Breast epithelium (tissue), 4 donors: Measurements from ENCODE around the gene RNF8. TPM values are rescaled to one million over a fixed set of nuclear protein-coding genes. Genes with fewer than 3 reads are reported as not detected.
A peak's percentile ranks its signal among the peaks of the same experiment; 100 is the strongest.

Experiments used
- DNase-seq, 2 donors: peaks; one replicate each; pipeline ENCODE4 v3.0.0-alpha.2; 2019; ENCODE audit warnings: low spot score in 2 of 2
- H3K27ac ChIP-seq, 2 donors: fragments of 200-600 bp; sonication (generic) in 1 of 2; one replicate each; pipeline ENCODE4 v1.5.1; 2016 to 2019; ENCODE audit warnings: mild to moderate bottlenecking in 1 of 2
- H3K27me3 ChIP-seq, 2 donors: fragments of 200-600 bp; sonication (generic) in 1 of 2; one replicate each; pipeline versions ENCODE4 v1.5.1 to v1.6.0; 2017 to 2019; ENCODE audit warnings: control low read depth in 1 of 2, mild to moderate bottlenecking in 1 of 2
- H3K36me3 ChIP-seq: fragments of 200-600 bp; one replicate; pipeline ENCODE4 v1.5.1; 2019
- H3K4me1 ChIP-seq, 2 donors: fragments of 200-600 bp; sonication (generic); one replicate each; pipeline ENCODE4 v1.5.1; 2016 to 2019; ENCODE audit warnings: control low read depth in 1 of 2
- H3K4me3 ChIP-seq, 3 donors: fragments of 200-600 bp; sonication (generic); 1 replicate in 2 of 3; 2 replicates in 1 of 3; pipeline ENCODE4 v1.5.1; 2016 to 2019; ENCODE audit warnings: mild to moderate bottlenecking in 3 of 3, moderate library complexity in 2 of 3
- H3K9me3 ChIP-seq, 2 donors: fragments of 200-600 bp; sonication (generic) in 1 of 2; one replicate each; pipeline ENCODE4 v1.5.1; 2016 to 2019; ENCODE audit warnings: control low read depth in 1 of 2
- POLR2A ChIP-seq: fragments of 450-650 bp; IDR thresholded peaks from one replicate; pipeline ENCODE4 v1.6.1; 2016; ENCODE audit warnings: antibody characterized with exemption, mild to moderate bottlenecking, moderate library complexity
- POLR2AphosphoS5 ChIP-seq, 3 donors: sonication (generic); formaldehyde crosslinking; IDR thresholded peaks; one replicate each; pipeline ENCODE4 v1.6.1; 2017; ENCODE audit warnings: antibody characterized with exemption in 3 of 3
- intact Hi-C: fragments of 100-400 bp; cut with DNase I; formaldehyde crosslinking; loops from one replicate; pipeline ENCODE4 v1.15.1; 2023; ENCODE audit warnings: low total_unique reads
- total RNA-seq, 3 donors: library from RNA; depleted of rRNA; stranded (reverse); fragments of >200 nt; gene quantifications; one replicate each; pipeline ENCODE4 v1.1.0, GENCODE V29; 2016
- TF ChIP-seq, protein P1 (sequence below), 3 donors: fragments of 450-650 bp; IDR thresholded peaks; one replicate each; pipeline ENCODE4 v1.5.1; 2016 to 2017; ENCODE audit warnings: antibody characterized with exemption in 3 of 3, mild to moderate bottlenecking in 3 of 3, moderate library complexity in 3 of 3

Gene RNF8
- total RNA-seq, 3 donors from 2014 or later: 7.8 to 16.0 (median 12.8) TPM

DNA sequence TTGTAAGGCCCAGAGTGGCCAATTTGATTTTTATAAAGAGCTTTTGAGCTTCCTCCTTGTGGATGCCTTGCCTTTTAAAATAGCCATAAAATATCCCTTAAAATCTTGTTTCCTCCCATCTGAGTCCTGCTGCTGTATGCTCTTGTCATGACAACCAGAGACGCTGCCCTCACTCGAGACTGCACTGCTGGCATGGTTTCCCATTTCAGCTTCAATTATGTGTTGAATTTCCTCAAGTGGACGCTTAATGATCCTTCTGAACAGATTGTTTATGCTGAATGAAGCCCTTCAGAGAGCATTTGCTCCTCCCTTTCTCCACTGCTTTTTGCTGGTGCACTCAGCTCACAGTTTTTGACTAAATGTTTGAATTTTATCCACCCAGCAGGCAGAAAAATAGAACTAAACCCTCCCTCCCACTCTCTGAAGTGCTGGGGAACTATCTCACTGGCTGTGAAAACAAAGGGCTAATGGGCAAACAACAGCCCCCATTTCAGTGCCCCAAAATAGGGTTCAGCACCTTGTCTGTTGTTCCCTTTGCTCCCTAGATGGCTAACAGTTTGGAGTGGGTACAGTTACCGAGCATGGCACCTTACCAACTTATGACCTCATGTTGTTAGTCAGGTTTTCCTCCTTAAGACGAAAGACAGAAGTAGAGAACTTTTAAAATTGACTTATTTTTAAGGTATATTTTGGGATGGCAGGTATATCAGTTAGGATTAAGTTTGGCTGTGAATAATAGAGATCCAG lies 45.5 kb upstream of the RNF8 start:
- no peaks in the 10 kb centered on the region for H3K27me3 ChIP-seq
- no peaks in the 10 kb centered on the region for H3K36me3 ChIP-seq
- DNase-seq: no peak
- no peaks in the 10 kb centered on the region for H3K9me3 ChIP-seq
- no peak for TF ChIP-seq POLR2A
- TF ChIP-seq POLR2AphosphoS5 (IDR thresholded peaks at IDR 0.05): no peak
- TF ChIP-seq, protein P1, sequence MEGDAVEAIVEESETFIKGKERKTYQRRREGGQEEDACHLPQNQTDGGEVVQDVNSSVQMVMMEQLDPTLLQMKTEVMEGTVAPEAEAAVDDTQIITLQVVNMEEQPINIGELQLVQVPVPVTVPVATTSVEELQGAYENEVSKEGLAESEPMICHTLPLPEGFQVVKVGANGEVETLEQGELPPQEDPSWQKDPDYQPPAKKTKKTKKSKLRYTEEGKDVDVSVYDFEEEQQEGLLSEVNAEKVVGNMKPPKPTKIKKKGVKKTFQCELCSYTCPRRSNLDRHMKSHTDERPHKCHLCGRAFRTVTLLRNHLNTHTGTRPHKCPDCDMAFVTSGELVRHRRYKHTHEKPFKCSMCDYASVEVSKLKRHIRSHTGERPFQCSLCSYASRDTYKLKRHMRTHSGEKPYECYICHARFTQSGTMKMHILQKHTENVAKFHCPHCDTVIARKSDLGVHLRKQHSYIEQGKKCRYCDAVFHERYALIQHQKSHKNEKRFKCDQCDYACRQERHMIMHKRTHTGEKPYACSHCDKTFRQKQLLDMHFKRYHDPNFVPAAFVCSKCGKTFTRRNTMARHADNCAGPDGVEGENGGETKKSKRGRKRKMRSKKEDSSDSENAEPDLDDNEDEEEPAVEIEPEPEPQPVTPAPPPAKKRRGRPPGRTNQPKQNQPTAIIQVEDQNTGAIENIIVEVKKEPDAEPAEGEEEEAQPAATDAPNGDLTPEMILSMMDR (IDR thresholded peaks at IDR 0.05): no peak
- H3K4me1 ChIP-seq: no peaks in the 10 kb centered on the region
- peak overlapping the region; percentile 45 to 59 for H3K27ac ChIP-seq
- intact Hi-C loops: no loop called here
- H3K4me3 ChIP-seq: no peak overlapping the region

DNA sequence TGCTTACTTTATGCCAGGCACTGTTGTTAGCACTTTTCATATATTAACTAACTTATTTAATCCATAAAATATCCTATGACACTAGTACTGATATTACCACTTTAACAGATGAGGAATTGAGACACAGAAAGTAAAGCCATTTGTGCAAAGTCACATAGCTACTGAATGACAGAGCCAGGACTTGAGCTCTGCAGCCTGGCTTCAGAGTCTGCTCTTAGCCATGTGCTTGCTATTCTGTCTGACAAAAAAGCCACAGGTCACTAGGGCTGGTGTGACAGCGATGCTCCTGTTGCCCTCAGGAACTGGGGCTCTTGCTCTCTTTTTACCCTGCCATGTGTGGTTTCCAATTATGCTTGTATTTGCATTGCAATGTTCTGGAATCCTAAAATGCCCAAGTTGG lies 44.7 kb upstream of the RNF8 start:
- TF ChIP-seq, protein P1 (IDR thresholded peaks at IDR 0.05): no peak
- TF ChIP-seq POLR2AphosphoS5 (IDR thresholded peaks at IDR 0.05) (no peak), POLR2A (no peak)
- no peaks in the 10 kb centered on the region for H3K27me3 ChIP-seq
- H3K4me3 ChIP-seq: no peak overlapping the region
- H3K9me3 ChIP-seq: no peaks in the 10 kb centered on the region
- no peak for DNase-seq
- no peaks in the 10 kb centered on the region for H3K36me3 ChIP-seq
- H3K4me1 ChIP-seq: no peaks in the 10 kb centered on the region
- intact Hi-C loops: no loop called here
- H3K27ac ChIP-seq: no peak overlapping the region

DNA sequence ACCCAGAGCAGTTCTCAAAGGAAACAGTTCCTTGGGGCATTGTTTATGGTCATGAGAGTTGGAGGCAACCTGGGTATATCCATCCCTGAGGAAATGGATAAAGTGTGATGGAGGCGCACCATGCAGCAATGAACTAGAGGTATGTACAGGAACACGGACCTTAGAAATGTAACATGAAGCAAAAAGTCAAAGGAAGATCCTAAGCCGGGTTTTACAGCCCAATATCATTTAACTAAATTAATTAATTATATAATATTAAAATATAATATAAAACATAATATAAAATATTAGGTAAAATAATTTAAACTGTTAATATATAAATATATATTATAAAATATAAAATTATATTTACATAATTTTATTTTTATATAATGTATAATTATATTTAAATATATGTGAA lies 44.1 kb upstream of the RNF8 start:
- Histone ChIP-seq H3K4me3 (no peak overlapping the region), H3K4me1 (no peaks in the 10 kb centered on the region), H3K27ac (no peak overlapping the region), H3K9me3 (no peaks in the 10 kb centered on the region), H3K27me3 (no peaks in the 10 kb centered on the region), H3K36me3 (no peaks in the 10 kb centered on the region)
- intact Hi-C loops: no loop called here
- TF ChIP-seq POLR2AphosphoS5 (IDR thresholded peaks at IDR 0.05) (no peak), POLR2A (no peak)
- TF ChIP-seq, protein P1 (IDR thresholded peaks at IDR 0.05): no peak
- no peak for DNase-seq

DNA sequence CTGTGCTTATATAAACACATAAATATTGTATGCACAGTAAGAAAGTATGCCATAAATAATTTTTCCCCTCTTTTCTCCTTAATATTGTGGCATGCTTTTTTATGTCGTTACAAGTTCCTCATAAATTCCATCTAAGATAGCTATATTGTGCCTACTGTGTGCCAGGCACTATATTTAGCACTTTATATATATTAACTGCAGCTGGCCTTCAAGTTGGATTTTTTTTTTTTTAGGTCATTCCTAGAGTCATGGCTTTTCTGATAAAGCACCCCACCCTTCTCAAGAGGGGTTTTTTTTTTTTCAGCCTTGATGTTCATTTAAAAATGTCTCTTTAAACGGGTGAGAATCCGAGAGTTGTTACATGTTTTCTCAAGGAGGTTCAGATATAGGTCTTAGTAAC lies 42.8 kb upstream of the RNF8 start:
- H3K27ac ChIP-seq: no peak overlapping the region
- H3K27me3 ChIP-seq: no peaks in the 10 kb centered on the region
- H3K36me3 ChIP-seq: no peaks in the 10 kb centered on the region
- intact Hi-C loops: no loop called here
- H3K4me1 ChIP-seq: no peaks in the 10 kb centered on the region
- no peak overlapping the region for H3K4me3 ChIP-seq
- no peaks in the 10 kb centered on the region for H3K9me3 ChIP-seq
- no peak for DNase-seq
- no peak for TF ChIP-seq POLR2AphosphoS5 (IDR thresholded peaks at IDR 0.05)
- TF ChIP-seq POLR2A: no peak
- TF ChIP-seq, protein P1 (IDR thresholded peaks at IDR 0.05): no peak

DNA sequence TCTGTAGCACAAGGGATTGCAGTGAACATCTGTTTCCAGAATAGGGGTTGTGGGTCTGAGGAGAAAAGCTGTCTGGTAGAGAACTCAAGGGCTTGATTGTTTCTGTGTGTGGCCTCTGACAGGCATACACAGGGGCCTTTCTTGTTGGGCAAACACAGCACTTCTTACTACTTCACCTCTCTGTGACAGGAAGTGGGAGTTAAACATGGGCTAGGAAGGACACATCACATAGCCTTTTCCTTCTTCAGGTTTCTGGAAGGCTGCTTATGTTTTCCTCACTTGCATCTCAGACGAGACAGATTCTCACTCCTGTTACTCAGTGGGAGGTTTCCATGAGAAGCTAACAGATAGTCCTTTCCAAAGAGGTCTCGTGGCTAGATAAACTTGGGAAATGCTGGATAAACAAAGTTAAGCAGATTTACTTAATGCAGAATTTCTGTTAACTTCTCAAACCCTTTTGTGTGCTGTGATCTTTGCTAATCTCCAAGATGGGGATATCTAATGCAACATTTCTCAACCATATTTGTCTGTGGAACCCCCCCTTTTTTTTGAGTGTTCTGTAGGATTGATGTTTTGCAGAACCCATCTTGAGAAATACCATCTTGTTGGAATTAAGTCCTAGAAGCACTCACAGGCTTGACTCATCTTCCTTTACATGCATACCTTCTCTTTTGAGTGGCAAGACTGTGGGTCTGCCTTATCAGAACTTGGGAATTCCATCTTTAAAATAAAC lies 41.9 kb upstream of the RNF8 start:
- intact Hi-C loops: no loop called here
- Histone ChIP-seq H3K27ac (no peak overlapping the region), H3K36me3 (no peaks in the 10 kb centered on the region), H3K4me1 (no peaks in the 10 kb centered on the region), H3K9me3 (no peaks in the 10 kb centered on the region), H3K27me3 (no peaks in the 10 kb centered on the region), H3K4me3 (no peak overlapping the region)
- TF ChIP-seq POLR2AphosphoS5 (IDR thresholded peaks at IDR 0.05): no peak
- TF ChIP-seq, protein P1 (IDR thresholded peaks at IDR 0.05): no peak
- no peak for TF ChIP-seq POLR2A
- no peak for DNase-seq
